Loucy (cell line): ENCODE measurements around the gene OCEL1.

ENCODE experiments used
- H2AFZ ChIP-seq: fragments of 200-600 bp; sonication (generic); 2 replicates; pipeline ENCODE4 v1.6.0; 2016; ENCODE audit warnings: antibody characterized with exemption, mild to moderate bottlenecking, low read length, moderate library complexity
- H3F3A ChIP-seq: fragments of 200-600 bp; 2 replicates; pipeline ENCODE4 v1.6.0; 2016; ENCODE audit warnings: antibody characterized with exemption, low read depth, mild to moderate bottlenecking
- H3K27me3 ChIP-seq: fragments of 200-600 bp; sonication (generic); 2 replicates; pipeline ENCODE4 v1.6.1; 2014; ENCODE audit warnings: low read length, mild to moderate bottlenecking; ENCODE audit not compliant: insufficient read depth, poor library complexity, severe bottlenecking
- H3K36me3 ChIP-seq: fragments of 200-600 bp; sonication (generic); 2 replicates; pipeline ENCODE4 v1.6.1; 2016; ENCODE audit warnings: low read length; ENCODE audit not compliant: insufficient read depth
- H3K4me1 ChIP-seq: fragments of 200-600 bp; sonication (generic); 2 replicates; pipeline ENCODE4 v1.5.1; 2014; ENCODE audit warnings: low read length, mild to moderate bottlenecking; ENCODE audit not compliant: insufficient read depth, poor library complexity, severe bottlenecking
- H3K4me2 ChIP-seq: fragments of 200-600 bp; sonication (generic); 2 replicates; pipeline ENCODE4 v1.6.0; 2014; ENCODE audit warnings: antibody characterized with exemption, low read length, low read depth, mild to moderate bottlenecking; ENCODE audit not compliant: poor library complexity, severe bottlenecking
- H3K4me3 ChIP-seq: fragments of 200-600 bp; sonication (generic); 2 replicates; pipeline ENCODE4 v1.5.1; 2014; ENCODE audit warnings: low read length, mild to moderate bottlenecking, mixed read lengths; ENCODE audit not compliant: poor library complexity, severe bottlenecking
- H3K79me2 ChIP-seq: fragments of 200-600 bp; sonication (generic); 2 replicates; pipeline ENCODE4 v1.6.1; 2014; ENCODE audit warnings: low read length; ENCODE audit not compliant: insufficient read depth
- H3K9ac ChIP-seq: fragments of 200-600 bp; sonication (generic); 2 replicates; pipeline ENCODE4 v1.6.0; 2014; ENCODE audit warnings: mild to moderate bottlenecking, low read depth, low read length, moderate library complexity; ENCODE audit not compliant: poor library complexity, severe bottlenecking
- H3K9me2 ChIP-seq: fragments of 200-600 bp; sonication (generic); replicated peaks from 2 replicates; pipeline ENCODE4 v1.6.1; 2016; ENCODE audit warnings: low read depth, low read length, mixed read lengths
- H3K9me3 ChIP-seq: fragments of 200-600 bp; sonication (generic); 2 replicates; pipeline ENCODE4 v1.6.1; 2014; ENCODE audit warnings: mild to moderate bottlenecking, antibody characterized with exemption, low read length, low read depth; ENCODE audit not compliant: insufficient read depth
- H4K20me1 ChIP-seq: fragments of 200-600 bp; sonication (generic); 2 replicates; pipeline ENCODE4 v1.6.0; 2014; ENCODE audit warnings: antibody characterized with exemption, low read length, mild to moderate bottlenecking; ENCODE audit not compliant: insufficient read depth, poor library complexity, severe bottlenecking
- CTCF ChIP-seq: fragments of 200-600 bp; sonication (generic); conservative IDR thresholded peaks from 2 replicates; pipeline ENCODE4 v1.5.1; 2014; ENCODE audit warnings: mild to moderate bottlenecking, antibody characterized with exemption, low read length
- EZH2phosphoT487 ChIP-seq: fragments of 200-600 bp; IDR thresholded peaks from 2 replicates; pipeline ENCODE4 v1.6.1; 2018; ENCODE audit warnings: antibody characterized with exemption, mild to moderate bottlenecking, moderate library complexity, borderline replicate concordance

The OCEL1 gene

GRCh38 chr19:17183271-17183761 is 42.7 kb upstream of the OCEL1 start:
- Histone ChIP-seq H3K9ac (peak overlapping the region; percentile 43), H4K20me1 (no peaks in the 10 kb centered on the region), H3K27me3 (no peaks in the 10 kb centered on the region), H2AFZ (no peak overlapping the region), H3K4me1 (peaks cover 19% of the 10 kb centered on the region), H3K36me3 (peaks cover 29% of the 10 kb centered on the region; the same call in 1 of the 2 replicates), H3F3A (no peaks in the 10 kb centered on the region), H3K4me2 (peak overlapping the region; percentile 72), H3K9me2 (no peaks in the 10 kb centered on the region), H3K79me2 (no peaks in the 10 kb centered on the region), H3K9me3 (no peaks in the 10 kb centered on the region), H3K4me3 (peak overlapping the region; percentile 53)
- no peak for TF ChIP-seq EZH2phosphoT487
- peak; percentile 31; the same call in 1 of the 2 replicates for TF ChIP-seq CTCF

DNA sequence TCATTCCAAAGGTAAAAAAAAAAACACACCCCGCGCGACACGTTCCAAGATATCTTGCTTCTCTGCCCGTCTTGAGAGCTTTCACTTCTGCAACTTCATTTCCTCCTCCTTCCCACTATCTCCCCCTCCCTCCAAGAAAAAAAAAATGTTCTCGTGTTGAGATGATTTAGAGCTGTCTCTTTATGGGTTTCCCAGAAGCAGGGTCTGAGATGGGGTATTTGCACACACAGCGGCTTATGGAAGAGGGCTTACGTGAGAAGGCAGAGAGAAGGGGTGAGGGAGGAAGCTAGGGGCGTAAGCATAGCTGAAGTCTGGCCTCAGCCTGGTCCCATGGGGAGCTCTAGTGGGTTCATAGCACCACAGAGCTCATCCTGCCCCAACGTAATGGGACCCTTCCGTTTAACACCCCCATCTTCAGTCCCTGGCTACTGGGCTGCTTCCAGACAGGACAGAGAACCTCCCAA is 42.1 kb upstream of the OCEL1 start:
- peak overlapping the region; percentile 43 for H3K9ac ChIP-seq

GRCh38 chr19:17184371-17184841 is 41.6 kb upstream of the OCEL1 start:
- no peaks in the 10 kb centered on the region for H4K20me1 ChIP-seq
- peak overlapping the region; percentile 72 for H3K4me2 ChIP-seq
- no peaks in the 10 kb centered on the region for H3F3A ChIP-seq
- no peaks in the 10 kb centered on the region for H3K79me2 ChIP-seq
- no peak overlapping the region for H2AFZ ChIP-seq
- peak overlapping the region; percentile 43 for H3K9ac ChIP-seq
- H3K4me3 ChIP-seq, result peak overlapping the region; percentile 53
- H3K36me3 ChIP-seq, result peaks cover 35% of the 10 kb centered on the region; the same call in 1 of the 2 replicates
- H3K27me3 ChIP-seq, result no peaks in the 10 kb centered on the region
- no peak for TF ChIP-seq EZH2phosphoT487
- TF ChIP-seq CTCF, result no peak
- no peaks in the 10 kb centered on the region for H3K9me3 ChIP-seq
- peaks cover 19% of the 10 kb centered on the region for H3K4me1 ChIP-seq
- no peaks in the 10 kb centered on the region for H3K9me2 ChIP-seq

More for the DNA sequence above, 42.1 kb upstream of the OCEL1 start:
- peaks cover 29% of the 10 kb centered on the region; the same call in 1 of the 2 replicates for H3K36me3 ChIP-seq
- no peaks in the 10 kb centered on the region for H3K27me3 ChIP-seq
- H3K4me3 ChIP-seq, result peak overlapping the region; percentile 53
- H4K20me1 ChIP-seq, result no peaks in the 10 kb centered on the region
- H3K4me2 ChIP-seq, result peak overlapping the region; percentile 72
- H3F3A ChIP-seq, result no peaks in the 10 kb centered on the region
- no peak overlapping the region for H2AFZ ChIP-seq
- no peaks in the 10 kb centered on the region for H3K79me2 ChIP-seq
- no peaks in the 10 kb centered on the region for H3K9me2 ChIP-seq
- peaks cover 19% of the 10 kb centered on the region for H3K4me1 ChIP-seq
- TF ChIP-seq CTCF, result no peak
- TF ChIP-seq EZH2phosphoT487, result no peak
- H3K9me3 ChIP-seq, result no peaks in the 10 kb centered on the region
